Activated CD4-positive, alpha-beta memory T cell treated with anti-CD3 and anti-CD28 coated beads for 36 hours (primary cell): ENCODE data around the gene SUMO2. TPM values are rescaled to one million over a fixed set of nuclear protein-coding genes. Genes with fewer than 3 reads are reported as not detected.
"Not testable (repeated sequence)": the region's sequence is repeated elsewhere in the genome, so short reads cannot be mapped to it uniquely, and the experiment has no call there.

Source experiments
- CTCF ChIA-PET: fragments of 350-600 bp; sonication (Branson Sonifier 250); formaldehyde crosslinking; loops from one replicate; lab custom pipeline; 2021; ENCODE audit warnings: antibody characterized with exemption, inconsistent platforms; lab: Charles Lee
- POLR2A ChIA-PET: fragments of 350-600 bp; sonication (Branson Sonifier 250); formaldehyde crosslinking; loops from one replicate; lab custom pipeline; 2021; ENCODE audit warnings: antibody characterized with exemption; lab: Charles Lee
- DNase-seq: peaks from one replicate; pipeline ENCODE4 v3.0.0-alpha.2; 2020
- H3K27ac Mint-ChIP-seq: one replicate; pipeline ENCODE4 v1.8.0; 2021; ENCODE audit warnings: mixed read lengths
- H3K27me3 Mint-ChIP-seq: one replicate; pipeline ENCODE4 v1.8.0; 2021; ENCODE audit warnings: mixed read lengths
- H3K36me3 Mint-ChIP-seq: one replicate; pipeline ENCODE4 v1.8.0; 2021; ENCODE audit warnings: mixed read lengths
- H3K4me1 Mint-ChIP-seq: one replicate; pipeline ENCODE4 v1.8.0; 2021; ENCODE audit warnings: low read depth, mixed read lengths
- H3K4me3 Mint-ChIP-seq: one replicate; pipeline ENCODE4 v1.8.0; 2021; ENCODE audit warnings: mild to moderate bottlenecking, mixed read lengths
- H3K9me3 Mint-ChIP-seq: one replicate; pipeline ENCODE4 v1.8.0; 2021; ENCODE audit warnings: mixed read lengths
- intact Hi-C: fragments of 100-400 bp; cut with micrococcal nuclease; formaldehyde crosslinking; loops from one replicate; pipeline ENCODE4 v1.15.1; 2023
- total RNA-seq, 2 experiments: library from RNA; stranded (reverse); gene quantifications; one replicate each; pipeline ENCODE4 v1.2.3, GENCODE V29; 2021

Gene SUMO2
- total RNA-seq, 2 experiments from 2014 or later: 610 to 612 TPM

DNA sequence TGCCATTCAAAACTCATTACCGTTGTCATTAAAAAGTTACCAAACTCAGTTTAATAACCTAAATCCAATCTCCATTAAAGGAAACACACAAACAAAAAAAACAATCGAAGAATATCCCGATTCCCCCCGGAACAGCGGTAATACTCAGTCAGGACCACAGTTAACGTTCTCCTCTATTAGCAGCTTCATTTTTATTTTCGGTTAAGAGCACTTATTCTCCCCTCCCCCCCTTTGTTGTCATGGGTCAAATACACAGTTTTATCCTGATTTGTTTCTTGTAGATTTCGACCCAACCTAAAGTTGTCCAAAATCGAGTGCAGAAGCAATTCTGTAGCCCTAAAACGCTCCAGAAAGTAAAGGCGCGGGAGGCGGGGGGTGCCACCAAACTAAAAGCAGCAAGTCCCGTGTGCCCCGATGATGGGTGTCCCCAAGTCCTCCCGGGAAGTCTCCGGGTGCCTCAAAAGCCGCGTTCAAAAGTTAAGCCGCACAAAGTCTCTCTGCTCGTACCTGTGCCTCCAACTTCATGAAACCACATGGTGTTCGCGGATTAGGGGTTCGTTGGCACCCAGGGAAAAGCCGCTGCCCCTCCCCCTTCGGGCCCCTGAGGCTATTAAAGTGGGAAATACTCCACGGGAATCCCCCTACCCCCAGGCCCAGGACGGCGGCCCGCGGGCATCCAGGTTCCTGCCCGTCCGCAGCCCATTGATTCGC lies 996 bp downstream of the SUMO2 start:
- H3K36me3 Mint-ChIP-seq: peaks cover 26% of the 10 kb centered on the region
- peak; percentile 60 for DNase-seq
- peak overlapping the region; percentile 87 for H3K27ac Mint-ChIP-seq
- CTCF ChIA-PET: interaction anchor here (0.5 to 2.2 kb wide), 9 partner anchors 10 to 432 kb away, joined by 3 to 10 read pairs (median 6); partner anchors contain the start of genes MIF4GD and NT5C
- peak overlapping the region; percentile 91 for H3K4me3 Mint-ChIP-seq
- no peaks in the 10 kb centered on the region for H3K9me3 Mint-ChIP-seq
- peaks cover 30% of the 10 kb centered on the region for H3K4me1 Mint-ChIP-seq
- intact Hi-C loops: loop anchor here (1.0 to 5.0 kb wide), 9 partner anchors 23 to 309 kb away; partner anchors contain the start of genes ATP5PD, FDXR, GGA3 and JPT1
- H3K27me3 Mint-ChIP-seq: no peaks in the 10 kb centered on the region
- POLR2A ChIA-PET: interaction anchor here (0.6 to 1.4 kb wide), 3 partner anchors 57 to 80 kb away, joined by 3 to 6 read pairs (median 3); partner anchors contain the start of genes GGA3 and MRPS7

DNA sequence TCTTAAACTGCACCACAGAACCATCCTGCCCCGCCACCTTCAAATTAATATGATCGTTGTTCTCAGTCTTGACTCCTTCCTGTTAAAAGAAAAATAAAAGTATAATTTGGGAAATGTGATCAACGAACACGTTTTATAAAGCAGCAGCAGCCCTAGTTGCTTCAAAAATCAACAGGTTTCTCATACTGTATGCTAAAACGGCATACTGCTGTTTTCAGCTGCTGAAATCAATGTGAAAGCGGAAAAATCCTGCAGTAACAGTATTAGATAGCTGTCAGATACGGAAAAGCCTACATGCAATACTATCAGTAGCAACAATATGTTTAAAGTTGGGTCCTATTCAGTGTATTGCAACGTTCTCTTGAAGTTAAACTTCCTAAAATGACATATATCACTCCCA lies 1.6 kb downstream of the SUMO2 start:
- Mint-ChIP-seq H3K4me3 (peak overlapping the region; percentile 91), H3K27me3 (no peaks in the 10 kb centered on the region), H3K36me3 (peaks cover 29% of the 10 kb centered on the region), H3K9me3 (no peaks in the 10 kb centered on the region), H3K27ac (peak overlapping the region; percentile 87), H3K4me1 (peaks cover 30% of the 10 kb centered on the region)
- POLR2A ChIA-PET: interaction anchor here (0.6 to 1.1 kb wide), 4 partner anchors 8 to 80 kb away, joined by 3 to 4 read pairs (median 3); partner anchors contain the start of genes GGA3 and MRPS7
- intact Hi-C loops: loop anchor here (1.0 to 5.0 kb wide), 7 partner anchors 70 to 309 kb away; partner anchors contain the start of genes ATP5PD, FDXR, GGA3 and KCTD2
- CTCF ChIA-PET: interaction anchor here (0.6 to 2.2 kb wide), 9 partner anchors 9 to 432 kb away, joined by 3 to 10 read pairs (median 4); partner anchors contain the start of genes NT5C and NUP85
- DNase-seq: no peak

DNA sequence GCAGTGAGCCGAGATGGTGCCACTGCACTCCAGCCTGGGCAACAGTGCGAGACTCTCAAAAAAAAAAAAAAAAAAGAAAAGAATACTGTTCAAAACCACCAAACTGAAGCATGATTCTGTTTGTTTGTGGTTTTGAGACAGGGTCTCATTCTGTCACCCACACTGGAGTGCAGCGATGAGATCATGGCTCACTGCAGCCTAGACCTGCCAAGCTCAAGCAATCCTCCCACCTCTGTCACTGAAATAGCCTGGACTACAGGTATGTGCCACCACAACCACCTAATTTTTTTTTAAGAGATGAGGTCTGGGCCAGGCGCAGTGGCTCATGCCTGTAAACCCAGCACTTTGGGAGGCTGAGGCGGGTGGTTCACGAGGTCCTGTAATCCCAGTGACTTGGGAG lies 4.3 kb downstream of the SUMO2 start:
- ChIA-PET POLR2A (no interaction called here), CTCF (interaction anchor here (0.9 kb wide), 1 partner anchor 23 kb away, joined by 3 read pairs; no protein-coding TSS in a partner anchor)
- H3K9me3 Mint-ChIP-seq: no peaks in the 10 kb centered on the region
- no peak overlapping the region for H3K27ac Mint-ChIP-seq
- H3K4me1 Mint-ChIP-seq: peaks cover 23% of the 10 kb centered on the region
- intact Hi-C loops: no loop called here
- peaks cover 37% of the 10 kb centered on the region for H3K36me3 Mint-ChIP-seq
- no peak for DNase-seq
- no peaks in the 10 kb centered on the region for H3K27me3 Mint-ChIP-seq
- no peak overlapping the region for H3K4me3 Mint-ChIP-seq

DNA sequence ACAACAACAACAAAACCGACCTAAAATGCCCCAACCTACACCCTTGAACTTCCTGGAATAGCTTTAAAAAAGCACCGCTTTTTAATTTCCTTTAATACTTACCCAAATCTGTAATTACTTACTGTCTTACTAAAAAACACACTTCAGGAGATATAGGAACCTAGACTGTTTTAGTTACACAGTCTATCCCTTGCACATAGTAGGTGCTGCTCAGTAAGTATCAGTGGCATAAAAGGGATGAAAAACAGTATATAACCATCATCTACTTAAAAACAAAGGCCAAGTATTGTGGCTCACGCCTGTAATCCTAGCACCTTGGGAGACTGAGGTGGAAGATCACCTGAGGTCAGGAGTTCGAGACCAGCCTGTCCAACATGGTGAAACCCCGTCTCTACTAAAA lies 6.1 kb downstream of the SUMO2 start:
- intact Hi-C loops: no loop called here
- Mint-ChIP-seq H3K4me3 (no peak overlapping the region), H3K27me3 (no peaks in the 10 kb centered on the region), H3K9me3 (no peaks in the 10 kb centered on the region), H3K4me1 (peaks cover 27% of the 10 kb centered on the region), H3K36me3 (peaks cover 46% of the 10 kb centered on the region), H3K27ac (no peak overlapping the region)
- DNase-seq: no peak
- ChIA-PET CTCF (interaction anchor here (3.9 kb wide), 1 partner anchor 62 kb away, joined by 35 read pairs; no protein-coding TSS in a partner anchor), POLR2A (no interaction called here)

DNA sequence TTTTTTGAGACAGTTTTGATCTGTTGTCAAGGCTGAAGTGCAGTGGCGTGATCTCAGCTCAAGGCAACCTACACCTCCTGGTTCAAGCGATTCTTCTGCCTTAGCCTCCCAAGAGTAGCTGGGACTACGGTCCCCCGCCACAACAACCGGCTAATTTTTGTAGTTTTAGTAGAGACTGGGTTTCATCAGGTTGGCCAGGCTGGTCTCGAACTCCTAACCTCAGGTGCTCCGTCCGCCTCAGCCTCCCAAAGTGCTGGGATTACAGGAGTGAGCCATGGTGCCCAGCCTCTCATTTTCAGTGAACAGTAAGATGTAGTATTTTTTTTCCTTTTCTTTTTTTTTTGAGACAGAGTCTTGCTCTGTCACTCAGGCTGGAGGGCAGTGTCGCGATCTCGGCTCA lies 7.8 kb downstream of the SUMO2 start:
- ChIA-PET CTCF (interaction anchor here (0.9 to 6.9 kb wide), 4 partner anchors 27 to 213 kb away, joined by 3 to 57 read pairs (median 19); no protein-coding TSS in a partner anchor), POLR2A (interaction anchor here (0.6 kb wide), 1 partner anchor 1957 kb away, joined by 4 read pairs; no protein-coding TSS in a partner anchor)
- Mint-ChIP-seq H3K9me3 (no peaks in the 10 kb centered on the region), H3K27me3 (no peaks in the 10 kb centered on the region), H3K4me1 (peaks cover 19% of the 10 kb centered on the region), H3K27ac (no peak overlapping the region), H3K36me3 (peaks cover 37% of the 10 kb centered on the region), H3K4me3 (no peak overlapping the region)
- no peak for DNase-seq
- intact Hi-C loops: no loop called here

DNA sequence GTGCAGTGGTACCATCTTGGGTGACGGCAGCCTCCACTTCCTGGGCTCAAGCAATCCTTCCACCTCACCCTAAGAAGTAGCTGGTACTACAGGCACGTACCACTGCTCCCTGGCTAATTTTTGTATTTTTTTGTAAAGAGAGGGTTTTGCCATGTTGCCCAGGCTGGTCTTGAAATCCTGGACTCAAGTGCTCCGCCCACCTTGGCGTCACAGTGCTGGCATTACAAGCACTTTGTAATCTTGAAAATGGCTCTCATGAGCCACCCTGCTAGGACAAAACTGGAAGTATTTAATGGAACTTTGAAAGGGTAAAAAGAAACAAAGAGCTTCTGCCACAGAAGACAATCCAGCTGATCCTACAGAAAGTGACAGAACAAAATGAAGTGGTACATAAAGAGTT lies 9.2 kb downstream of the SUMO2 start:
- no peak overlapping the region for H3K4me3 Mint-ChIP-seq
- peaks cover 25% of the 10 kb centered on the region for H3K36me3 Mint-ChIP-seq
- no peaks in the 10 kb centered on the region for H3K27me3 Mint-ChIP-seq
- H3K27ac Mint-ChIP-seq: peak overlapping the region; percentile 39
- no peak for DNase-seq
- POLR2A ChIA-PET: interaction anchor here (1.1 to 2.1 kb wide), 3 partner anchors 16 to 59 kb away, joined by 3 to 10 read pairs (median 4); partner anchors contain the start of gene JPT1
- H3K4me1 Mint-ChIP-seq: peaks cover 15% of the 10 kb centered on the region
- CTCF ChIA-PET: interaction anchor here (0.8 to 6.9 kb wide), 8 partner anchors 17 to 239 kb away, joined by 3 to 57 read pairs (median 5); partner anchors contain the start of gene NT5C
- intact Hi-C loops: no loop called here
- H3K9me3 Mint-ChIP-seq: no peaks in the 10 kb centered on the region

DNA sequence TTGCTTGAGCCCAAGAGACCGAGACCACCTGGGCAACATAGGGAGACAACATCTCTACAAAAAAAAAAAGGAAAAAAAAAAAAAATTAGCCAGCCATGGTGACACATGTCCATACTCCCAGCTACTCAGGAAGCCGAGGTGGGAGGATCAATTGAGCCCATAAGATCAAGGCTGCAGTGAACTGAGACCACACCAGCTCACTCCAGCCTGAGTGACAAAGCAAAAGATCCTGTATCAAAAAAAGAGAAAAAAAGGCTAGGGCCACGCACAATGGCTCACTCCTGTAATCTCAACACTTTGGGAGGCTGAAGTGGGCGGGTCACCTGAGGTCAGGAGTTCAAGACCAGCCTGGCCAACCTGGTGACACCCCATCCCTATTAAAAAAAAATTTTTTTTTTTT lies 13.8 kb downstream of the SUMO2 start:
- no peaks in the 10 kb centered on the region for H3K27me3 Mint-ChIP-seq
- no peak for DNase-seq
- H3K4me1 Mint-ChIP-seq: peaks cover 15% of the 10 kb centered on the region
- H3K27ac Mint-ChIP-seq: no peak overlapping the region
- ChIA-PET CTCF (interaction anchor here (0.6 to 6.9 kb wide), 4 partner anchors 8 to 680 kb away, joined by 3 to 99 read pairs (median 30); no protein-coding TSS in a partner anchor), POLR2A (interaction anchor here (0.6 to 1.0 kb wide), 2 partner anchors 12 to 14 kb away, joined by 4 to 6 read pairs; no protein-coding TSS in a partner anchor)
- intact Hi-C loops: no loop called here
- no peak overlapping the region for H3K4me3 Mint-ChIP-seq
- H3K36me3 Mint-ChIP-seq: peaks cover 28% of the 10 kb centered on the region
- H3K9me3 Mint-ChIP-seq: no peaks in the 10 kb centered on the region

DNA sequence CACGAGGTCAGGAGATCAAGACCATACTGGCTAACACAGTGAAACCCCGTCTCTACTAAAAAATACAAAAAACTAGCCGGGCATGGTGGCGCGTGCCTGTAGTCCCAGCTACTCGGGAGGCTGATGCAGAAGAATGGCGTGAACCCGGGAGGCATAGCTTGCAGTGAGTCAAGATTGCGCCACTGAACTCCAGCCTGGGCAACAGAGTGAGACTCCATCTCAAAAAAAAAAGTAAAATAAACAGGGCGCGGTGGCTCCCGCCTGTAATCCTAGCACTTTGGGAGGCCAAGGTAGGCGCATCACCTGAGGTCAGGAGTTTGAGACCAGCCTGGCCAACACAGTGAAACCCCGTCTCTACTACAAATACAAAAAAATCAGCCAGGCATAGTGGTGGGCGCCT lies 18.2 kb downstream of the SUMO2 start:
- CTCF ChIA-PET: not testable (repeated sequence)

DNA sequence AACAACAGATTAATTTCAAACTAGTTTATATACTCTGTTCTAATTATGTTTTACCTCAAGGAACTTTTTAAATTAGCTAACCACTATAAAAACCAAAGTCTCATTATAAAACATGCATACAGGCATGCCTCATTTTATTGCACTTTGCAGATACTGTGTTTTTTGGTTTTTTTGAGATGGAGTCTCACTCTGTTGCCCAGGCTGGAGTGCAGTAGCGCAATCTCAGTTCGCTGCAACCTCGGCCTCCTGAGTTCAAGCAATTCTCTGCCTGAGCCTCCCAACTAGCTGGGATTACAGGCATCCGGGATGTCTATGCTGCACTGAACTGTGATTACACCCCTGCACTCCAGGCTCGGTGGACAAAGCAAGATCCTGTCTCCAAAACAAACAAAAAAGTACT lies 19.7 kb downstream of the SUMO2 start:
- Mint-ChIP-seq H3K27ac (no peak overlapping the region), H3K9me3 (no peaks in the 10 kb centered on the region), H3K4me3 (no peak overlapping the region), H3K27me3 (no peaks in the 10 kb centered on the region), H3K4me1 (no peaks in the 10 kb centered on the region), H3K36me3 (peaks cover 13% of the 10 kb centered on the region)
- DNase-seq: no peak
- POLR2A ChIA-PET: interaction anchor here (0.6 kb wide), 1 partner anchor 14 kb away, joined by 4 read pairs; no protein-coding TSS in a partner anchor
- intact Hi-C loops: no loop called here
- CTCF ChIA-PET: interaction anchor here (0.6 to 1.0 kb wide), 2 partner anchors 49 to 172 kb away, joined by 3 read pairs; no protein-coding TSS in a partner anchor

More for the DNA sequence above, 18.2 kb downstream of the SUMO2 start:
- intact Hi-C loops, POLR2A ChIA-PET, H3K9me3 Mint-ChIP-seq, DNase-seq, H3K27me3 Mint-ChIP-seq, H3K4me1 Mint-ChIP-seq, H3K4me3 Mint-ChIP-seq, H3K27ac Mint-ChIP-seq: not testable (repeated sequence)
- H3K36me3 Mint-ChIP-seq: peaks cover 13% of the 10 kb centered on the region

DNA sequence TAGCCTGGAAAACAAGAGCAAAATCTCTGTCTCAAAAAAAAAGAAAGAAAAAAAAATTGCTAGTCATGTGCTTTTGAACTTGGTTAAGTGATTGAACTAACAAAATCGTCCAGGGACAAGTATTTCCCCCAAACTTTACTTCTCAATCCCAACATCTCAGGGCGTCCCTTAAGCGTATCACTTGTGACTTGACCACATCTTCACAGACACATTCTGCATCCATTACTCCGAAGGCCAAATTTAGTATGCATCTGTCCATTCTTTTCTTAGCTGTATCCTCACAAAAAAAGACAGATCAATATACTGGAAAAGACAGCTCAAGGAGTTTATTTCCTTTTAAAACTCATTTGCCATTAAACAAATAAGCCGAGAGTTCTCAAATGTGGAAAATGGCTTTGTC lies 22.5 kb downstream of the SUMO2 start:
- Mint-ChIP-seq H3K36me3 (peaks cover 4% of the 10 kb centered on the region), H3K4me1 (peaks cover 2% of the 10 kb centered on the region), H3K4me3 (no peak overlapping the region), H3K27me3 (no peaks in the 10 kb centered on the region), H3K27ac (no peak overlapping the region), H3K9me3 (no peaks in the 10 kb centered on the region)
- intact Hi-C loops: no loop called here
- ChIA-PET CTCF (interaction anchor here (0.6 to 1.5 kb wide), 3 partner anchors 9 to 198 kb away, joined by 3 to 4 read pairs (median 3); no protein-coding TSS in a partner anchor), POLR2A (no interaction called here)
- no peak for DNase-seq

DNA sequence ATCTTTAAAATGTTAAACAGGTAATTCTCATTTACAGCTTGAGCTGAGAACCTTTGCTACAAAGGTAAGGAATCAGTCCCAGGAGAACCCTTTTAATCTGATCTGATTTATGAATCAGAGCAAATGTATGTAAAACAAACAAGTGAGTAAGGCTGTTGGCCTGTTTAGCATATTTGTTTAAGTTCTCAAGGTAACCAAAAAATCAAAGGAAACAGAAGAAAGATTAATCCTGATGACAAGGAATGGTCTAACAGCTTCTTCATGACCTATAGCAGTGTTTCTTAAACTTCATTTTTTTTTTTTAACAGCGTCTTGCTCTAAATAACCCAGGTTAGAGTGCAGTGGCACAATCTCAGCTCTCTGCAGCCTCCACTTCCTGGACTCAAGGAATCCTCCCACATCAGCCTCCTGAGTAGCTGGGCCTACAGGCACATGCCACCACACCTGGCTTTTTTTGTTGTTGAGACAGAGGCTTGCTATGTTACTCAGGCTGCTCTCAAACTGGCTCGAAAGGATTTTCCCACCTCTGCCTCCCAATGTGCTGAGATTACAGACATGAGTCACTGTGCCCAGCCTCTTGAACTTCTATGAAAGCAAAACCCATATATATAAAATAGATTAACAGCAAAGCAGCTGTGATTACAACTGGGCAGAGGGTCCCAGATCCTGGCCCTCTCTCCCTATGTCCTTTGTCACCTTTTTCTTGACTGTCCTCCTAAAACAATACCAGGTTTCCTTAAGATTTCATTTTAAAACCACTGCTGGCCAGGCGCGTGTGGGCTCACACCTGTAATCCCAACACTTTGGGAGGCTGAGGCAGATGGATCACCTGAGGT lies 23.3 kb downstream of the SUMO2 start:
- Mint-ChIP-seq H3K4me1 (peaks cover 10% of the 10 kb centered on the region), H3K36me3 (peaks cover 4% of the 10 kb centered on the region), H3K27ac (no peak overlapping the region), H3K4me3 (no peak overlapping the region), H3K27me3 (no peaks in the 10 kb centered on the region), H3K9me3 (no peaks in the 10 kb centered on the region)
- ChIA-PET POLR2A (interaction anchor here (1.0 to 1.3 kb wide), 2 partner anchors 10 to 14 kb away, joined by 3 to 4 read pairs; no protein-coding TSS in a partner anchor), CTCF (interaction anchor here (1.1 to 1.5 kb wide), 3 partner anchors 13 to 198 kb away, joined by 3 to 7 read pairs (median 4); no protein-coding TSS in a partner anchor)
- intact Hi-C loops: no loop called here
- DNase-seq: no peak
